ENCODE measurements around the gene AK5.

AK5 gene

DNA sequence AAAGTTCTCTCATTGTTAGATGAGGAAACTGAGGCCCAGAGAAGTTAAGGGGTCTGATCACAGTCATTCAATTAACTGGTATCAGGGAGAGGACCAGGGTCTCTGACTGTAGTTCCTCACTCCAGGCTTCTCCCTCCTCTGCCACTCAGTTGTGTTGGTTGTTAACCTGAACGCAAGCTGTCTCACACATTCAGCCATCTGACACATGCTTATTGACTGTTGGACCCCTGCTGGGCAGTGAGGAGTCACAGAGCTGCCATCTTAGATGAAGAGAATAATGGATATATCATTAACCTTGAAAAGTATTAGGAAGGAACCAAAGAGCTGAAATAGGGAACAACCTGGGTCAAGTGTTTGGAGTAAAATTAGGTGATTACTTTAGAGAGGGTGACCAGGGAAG lies 205.8 kb downstream of the AK5 start:
- H3K27ac ChIP-seq, result no peak overlapping the region
- no peak for TF ChIP-seq ZFX (IDR thresholded peaks at IDR 0.05; ENCODE audit: borderline replicate concordance)
- TF ChIP-seq, protein P1, sequence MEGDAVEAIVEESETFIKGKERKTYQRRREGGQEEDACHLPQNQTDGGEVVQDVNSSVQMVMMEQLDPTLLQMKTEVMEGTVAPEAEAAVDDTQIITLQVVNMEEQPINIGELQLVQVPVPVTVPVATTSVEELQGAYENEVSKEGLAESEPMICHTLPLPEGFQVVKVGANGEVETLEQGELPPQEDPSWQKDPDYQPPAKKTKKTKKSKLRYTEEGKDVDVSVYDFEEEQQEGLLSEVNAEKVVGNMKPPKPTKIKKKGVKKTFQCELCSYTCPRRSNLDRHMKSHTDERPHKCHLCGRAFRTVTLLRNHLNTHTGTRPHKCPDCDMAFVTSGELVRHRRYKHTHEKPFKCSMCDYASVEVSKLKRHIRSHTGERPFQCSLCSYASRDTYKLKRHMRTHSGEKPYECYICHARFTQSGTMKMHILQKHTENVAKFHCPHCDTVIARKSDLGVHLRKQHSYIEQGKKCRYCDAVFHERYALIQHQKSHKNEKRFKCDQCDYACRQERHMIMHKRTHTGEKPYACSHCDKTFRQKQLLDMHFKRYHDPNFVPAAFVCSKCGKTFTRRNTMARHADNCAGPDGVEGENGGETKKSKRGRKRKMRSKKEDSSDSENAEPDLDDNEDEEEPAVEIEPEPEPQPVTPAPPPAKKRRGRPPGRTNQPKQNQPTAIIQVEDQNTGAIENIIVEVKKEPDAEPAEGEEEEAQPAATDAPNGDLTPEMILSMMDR (IDR thresholded peaks at IDR 0.05), result no peak

GRCh38 chr1:77489910-77490309 lies 208.1 kb downstream of the AK5 start:
- no peak overlapping the region for H3K27ac ChIP-seq
- TF ChIP-seq, protein P1 (IDR thresholded peaks at IDR 0.05), result no peak
- no peak for TF ChIP-seq ZFX (IDR thresholded peaks at IDR 0.05; ENCODE audit: borderline replicate concordance)

GRCh38 chr1:77494026-77494425 lies 212.2 kb downstream of the AK5 start:
- H3K27ac ChIP-seq, result no peak overlapping the region
- no peak for TF ChIP-seq ZFX (IDR thresholded peaks at IDR 0.05; ENCODE audit: borderline replicate concordance)
- TF ChIP-seq, protein P1 (IDR thresholded peaks at IDR 0.05), result no peak

DNA sequence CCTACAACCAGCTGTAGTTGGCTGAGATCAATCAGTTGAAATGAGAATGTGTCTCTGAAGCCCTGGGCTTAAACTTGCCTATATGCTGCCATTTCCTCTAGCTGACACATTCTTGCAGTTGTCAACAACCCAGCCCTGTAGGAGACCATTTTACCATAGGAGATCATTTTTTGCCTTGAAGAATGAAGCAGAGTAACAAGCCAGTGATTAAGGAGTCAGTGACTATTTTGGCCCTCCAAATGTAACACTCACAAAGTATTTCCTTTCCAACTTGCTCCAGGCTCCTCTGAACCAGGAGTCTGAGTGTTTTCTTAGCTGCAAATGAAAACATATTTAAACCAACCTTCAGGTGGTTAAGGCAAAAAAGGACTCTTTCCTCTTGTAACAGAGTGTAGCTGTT lies 217.1 kb downstream of the AK5 start:
- no peak for TF ChIP-seq ZFX (IDR thresholded peaks at IDR 0.05; ENCODE audit: borderline replicate concordance)
- TF ChIP-seq, protein P1 (IDR thresholded peaks at IDR 0.05), result no peak
- H3K27ac ChIP-seq, result no peak overlapping the region

- TF ChIP-seq ZFX (IDR thresholded peaks at IDR 0.05; ENCODE audit: borderline replicate concordance), result no peak
- no peak overlapping the region for H3K27ac ChIP-seq
Observed at GRCh38 chr1:77499466-77499865, 217.6 kb downstream of the AK5 start.

DNA sequence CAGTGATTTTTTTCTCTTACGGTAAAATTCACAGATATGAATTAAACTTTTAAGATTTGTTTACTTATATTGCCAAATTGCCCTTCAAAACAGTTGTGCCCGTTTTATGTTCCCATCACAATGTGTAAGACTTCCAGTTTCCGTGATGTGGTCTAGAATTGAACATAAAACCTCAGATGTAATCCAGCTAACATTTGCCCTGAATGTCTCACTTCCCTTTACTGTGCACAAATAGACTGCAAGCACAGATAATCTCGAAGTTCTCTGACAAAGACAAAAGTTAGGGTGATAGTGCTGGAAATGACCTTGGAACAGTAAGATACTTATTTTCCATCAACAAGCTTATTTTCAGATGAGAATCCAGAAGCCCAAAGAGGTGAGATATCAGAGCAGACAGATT lies 223.2 kb downstream of the AK5 start:
- H3K27ac ChIP-seq, result no peak overlapping the region
- TF ChIP-seq ZFX (IDR thresholded peaks at IDR 0.05; ENCODE audit: borderline replicate concordance), result no peak
- TF ChIP-seq, protein P1 (IDR thresholded peaks at IDR 0.05), result no peak

- no peak for TF ChIP-seq ZFX (IDR thresholded peaks at IDR 0.05; ENCODE audit: borderline replicate concordance)
- TF ChIP-seq, protein P1 (IDR thresholded peaks at IDR 0.05), result no peak
- no peak overlapping the region for H3K27ac ChIP-seq
Observed at GRCh38 chr1:77506771-77507170, 225.0 kb downstream of the AK5 start.

DNA sequence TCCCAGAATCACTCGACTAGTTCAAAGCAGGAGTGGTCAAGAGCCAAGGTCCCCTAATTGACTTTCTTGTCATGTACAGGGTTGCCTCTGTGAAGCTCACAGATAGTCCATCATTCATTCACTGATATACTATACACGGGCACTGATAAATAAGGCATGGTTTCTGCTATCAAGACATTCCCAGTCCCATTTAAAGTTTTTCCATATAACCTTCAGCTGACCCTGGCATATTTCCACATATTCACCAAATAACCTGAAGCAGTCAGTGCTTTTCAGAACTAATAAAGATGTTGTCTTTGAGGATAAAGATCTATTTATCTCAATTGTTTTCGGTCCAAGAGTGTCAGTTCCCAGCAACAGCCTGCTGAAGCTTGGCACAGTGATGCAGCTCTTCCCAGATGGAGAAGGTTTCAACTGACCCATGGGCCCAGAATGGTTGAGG lies 227.3 kb downstream of the AK5 start:
- no peak for TF ChIP-seq ZFX (IDR thresholded peaks at IDR 0.05; ENCODE audit: borderline replicate concordance)
- TF ChIP-seq, protein P1 (IDR thresholded peaks at IDR 0.05), result no peak
- peak overlapping the region; percentile 20; the same call in 1 of the 2 replicates for H3K27ac ChIP-seq

Data from 22Rv1 (cell line).